WERI-Rb-1 (cell line): ENCODE data around the gene GFPT2.

Experiments used
- DNase-seq: peaks from one replicate; pipeline ENCODE4 v3.0.0-alpha.2; 2020
- H3K27ac ChIP-seq: fragments of 250-450 bp; sonication (Bioruptor Pico); 2 replicates; pipeline ENCODE4 v1.5.1; 2020; ENCODE audit warnings: mild to moderate bottlenecking, moderate library complexity
- H3K27me3 ChIP-seq: fragments of 250-450 bp; sonication (Bioruptor Pico); 2 replicates; pipeline ENCODE4 v1.5.1; 2021; ENCODE audit warnings: mild to moderate bottlenecking, low read depth, moderate library complexity; ENCODE audit not compliant: insufficient read depth, severe bottlenecking
- H3K36me3 ChIP-seq: fragments of 250-450 bp; sonication (Bioruptor Pico); 2 replicates; pipeline ENCODE4 v1.5.1; 2020; ENCODE audit warnings: mild to moderate bottlenecking, moderate library complexity
- H3K4me3 ChIP-seq: 2 replicates; pipeline ENCODE4 v1.5.1; 2011; ENCODE audit warnings: low read depth, mild to moderate bottlenecking, control low read depth, low read length
- H3K9me3 ChIP-seq: fragments of 250-450 bp; sonication (Bioruptor Pico); 2 replicates; pipeline ENCODE4 v1.5.1; 2021; ENCODE audit warnings: mild to moderate bottlenecking, moderate library complexity; ENCODE audit not compliant: severe bottlenecking
- TF ChIP-seq, protein P1 (sequence below): IDR thresholded peaks from 2 replicates; pipeline ENCODE4 v1.5.1; 2011; ENCODE audit warnings: low read depth, mild to moderate bottlenecking, control low read depth, inconsistent platforms, low read length

GFPT2 gene

DNA sequence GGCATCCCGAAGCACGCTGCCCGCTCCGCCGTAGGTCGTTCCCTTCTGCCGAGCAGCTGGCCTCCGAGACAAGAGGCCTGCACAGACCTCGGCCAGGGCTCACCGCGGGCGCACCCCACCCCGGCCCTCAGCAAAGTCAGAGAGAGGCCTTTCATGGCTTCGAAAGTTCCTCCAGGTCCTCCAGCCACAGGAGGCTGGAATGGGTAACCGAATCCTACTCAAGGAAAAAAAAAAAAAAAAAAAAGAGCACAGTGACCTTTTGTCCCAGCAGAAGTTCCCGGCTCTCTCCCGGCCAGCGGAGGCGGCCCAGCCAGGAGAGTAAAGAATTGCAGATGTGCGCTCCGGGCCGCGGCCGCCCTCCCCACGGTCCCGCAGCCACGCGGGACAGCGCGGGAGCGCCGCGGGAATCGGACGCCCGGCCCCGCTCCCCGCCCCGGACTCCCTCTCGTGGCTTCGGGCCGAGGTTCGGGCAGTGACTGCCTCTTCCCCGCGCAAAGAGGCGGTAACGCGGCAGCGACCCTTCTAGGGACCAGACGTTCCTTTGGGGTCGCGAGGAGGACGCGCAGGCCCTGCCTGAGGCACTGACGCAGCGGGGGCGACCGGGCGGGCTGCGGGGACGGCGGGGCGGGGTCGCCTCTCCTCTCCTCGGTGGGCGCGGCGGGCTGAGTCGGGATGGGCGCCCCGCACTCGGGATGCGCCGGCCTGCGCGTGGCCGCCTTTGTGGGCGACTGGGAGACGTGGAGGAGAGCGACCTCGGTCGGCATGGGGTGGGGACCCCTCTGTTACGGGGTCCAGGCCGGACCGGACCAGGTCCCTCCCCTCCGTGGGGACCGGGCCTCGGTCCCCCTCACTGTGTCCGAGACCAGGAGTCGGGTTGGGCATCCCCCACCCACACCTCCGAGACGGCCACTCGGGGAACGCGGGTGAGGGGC lies 754 bp downstream of the GFPT2 start:
- Histone ChIP-seq H3K9me3 (no peaks in the 10 kb centered on the region), H3K36me3 (no peaks in the 10 kb centered on the region), H3K4me3 (peak overlapping the region; percentile 65), H3K27me3 (no peaks in the 10 kb centered on the region), H3K27ac (no peak overlapping the region)
- TF ChIP-seq, protein P1, sequence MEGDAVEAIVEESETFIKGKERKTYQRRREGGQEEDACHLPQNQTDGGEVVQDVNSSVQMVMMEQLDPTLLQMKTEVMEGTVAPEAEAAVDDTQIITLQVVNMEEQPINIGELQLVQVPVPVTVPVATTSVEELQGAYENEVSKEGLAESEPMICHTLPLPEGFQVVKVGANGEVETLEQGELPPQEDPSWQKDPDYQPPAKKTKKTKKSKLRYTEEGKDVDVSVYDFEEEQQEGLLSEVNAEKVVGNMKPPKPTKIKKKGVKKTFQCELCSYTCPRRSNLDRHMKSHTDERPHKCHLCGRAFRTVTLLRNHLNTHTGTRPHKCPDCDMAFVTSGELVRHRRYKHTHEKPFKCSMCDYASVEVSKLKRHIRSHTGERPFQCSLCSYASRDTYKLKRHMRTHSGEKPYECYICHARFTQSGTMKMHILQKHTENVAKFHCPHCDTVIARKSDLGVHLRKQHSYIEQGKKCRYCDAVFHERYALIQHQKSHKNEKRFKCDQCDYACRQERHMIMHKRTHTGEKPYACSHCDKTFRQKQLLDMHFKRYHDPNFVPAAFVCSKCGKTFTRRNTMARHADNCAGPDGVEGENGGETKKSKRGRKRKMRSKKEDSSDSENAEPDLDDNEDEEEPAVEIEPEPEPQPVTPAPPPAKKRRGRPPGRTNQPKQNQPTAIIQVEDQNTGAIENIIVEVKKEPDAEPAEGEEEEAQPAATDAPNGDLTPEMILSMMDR, result no peak
- DNase-seq, result no peak

DNA sequence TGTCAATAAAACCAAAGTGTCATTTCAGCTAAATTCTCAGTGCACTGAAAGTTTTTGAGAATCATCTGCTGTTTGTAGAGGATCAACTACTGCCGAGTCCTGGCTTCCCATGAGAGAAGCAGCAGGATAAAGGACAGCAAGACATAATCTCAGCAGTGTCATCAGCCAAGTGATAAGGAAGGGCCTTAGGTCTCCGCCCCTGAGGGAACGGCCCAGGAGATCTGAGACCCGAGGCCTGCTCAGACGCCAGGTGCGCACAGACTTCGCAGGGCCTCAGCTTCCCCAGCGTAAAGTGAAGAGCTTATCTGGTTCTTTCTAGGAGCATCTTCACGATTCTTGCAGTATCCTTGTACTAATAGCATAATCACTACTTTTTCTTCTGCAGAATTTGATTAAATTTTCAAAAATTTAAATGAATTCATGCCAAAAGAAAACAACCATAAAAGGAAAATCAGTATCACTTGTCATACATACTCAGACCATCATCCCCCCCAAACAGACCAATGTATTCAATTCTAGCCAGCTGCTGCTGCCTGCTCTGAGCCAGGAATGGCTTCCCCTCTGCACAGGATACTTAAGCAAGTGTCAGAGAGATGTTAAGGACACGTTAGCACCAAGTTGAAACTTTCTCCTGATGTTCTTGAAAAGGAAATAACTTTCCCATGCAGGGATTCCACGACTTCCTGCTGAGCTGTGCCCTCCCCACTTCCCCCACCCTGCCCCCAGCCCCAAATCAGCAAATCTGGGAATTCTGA lies 2.2 kb downstream of the GFPT2 start:
- no peaks in the 10 kb centered on the region for H3K27me3 ChIP-seq
- TF ChIP-seq, protein P1, result no peak
- no peaks in the 10 kb centered on the region for H3K9me3 ChIP-seq
- peak overlapping the region; percentile 39; the same call in 1 of the 2 replicates for H3K27ac ChIP-seq
- DNase-seq, result peak; percentile 67
- H3K36me3 ChIP-seq, result no peaks in the 10 kb centered on the region
- no peak overlapping the region for H3K4me3 ChIP-seq

DNA sequence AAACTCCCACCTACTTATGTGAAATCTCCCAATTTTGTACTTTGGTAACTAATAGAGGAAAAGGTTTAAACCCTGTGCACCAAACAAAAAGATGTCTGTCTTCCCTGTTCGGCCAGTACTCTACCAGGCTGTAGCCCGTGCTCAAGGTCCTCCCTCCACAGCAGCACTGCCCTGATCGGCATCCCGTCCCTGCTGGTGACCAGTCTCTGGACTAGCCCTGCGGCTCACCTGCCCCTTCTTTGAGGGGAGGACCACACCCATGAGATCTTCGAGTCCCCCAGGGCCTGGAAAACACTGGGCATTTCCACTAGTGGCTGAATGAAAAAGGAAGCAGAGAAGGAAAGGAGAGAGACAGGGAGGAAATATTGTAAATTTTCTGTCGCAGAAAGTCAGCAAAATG lies 2.8 kb downstream of the GFPT2 start:
- H3K27ac ChIP-seq, result peak overlapping the region; percentile 39
- no peak overlapping the region for H3K4me3 ChIP-seq
- no peaks in the 10 kb centered on the region for H3K27me3 ChIP-seq
- H3K9me3 ChIP-seq, result no peaks in the 10 kb centered on the region
- H3K36me3 ChIP-seq, result no peaks in the 10 kb centered on the region
- TF ChIP-seq, protein P1, result no peak
- no peak for DNase-seq

DNA sequence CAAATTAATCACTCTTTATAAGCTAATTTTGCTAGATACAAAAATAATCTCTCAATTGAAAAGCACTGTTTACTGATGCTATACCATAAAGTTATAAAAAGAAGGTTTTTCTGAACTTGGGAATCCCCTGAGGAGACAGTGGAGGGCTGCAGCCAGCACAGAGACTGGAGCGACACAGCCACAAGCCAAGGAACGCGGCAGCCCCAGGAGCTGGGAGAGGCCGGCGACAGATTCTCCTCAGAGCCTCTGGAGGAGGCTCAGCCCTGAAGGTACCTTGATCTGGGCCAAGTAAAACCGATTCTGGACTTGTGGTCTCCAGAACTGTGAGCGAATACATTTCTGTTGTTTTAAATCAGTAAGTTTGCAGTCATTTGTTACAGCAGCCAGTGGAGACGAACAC lies 3.7 kb downstream of the GFPT2 start:
- DNase-seq, result no peak
- no peaks in the 10 kb centered on the region for H3K36me3 ChIP-seq
- H3K27me3 ChIP-seq, result no peaks in the 10 kb centered on the region

DNA sequence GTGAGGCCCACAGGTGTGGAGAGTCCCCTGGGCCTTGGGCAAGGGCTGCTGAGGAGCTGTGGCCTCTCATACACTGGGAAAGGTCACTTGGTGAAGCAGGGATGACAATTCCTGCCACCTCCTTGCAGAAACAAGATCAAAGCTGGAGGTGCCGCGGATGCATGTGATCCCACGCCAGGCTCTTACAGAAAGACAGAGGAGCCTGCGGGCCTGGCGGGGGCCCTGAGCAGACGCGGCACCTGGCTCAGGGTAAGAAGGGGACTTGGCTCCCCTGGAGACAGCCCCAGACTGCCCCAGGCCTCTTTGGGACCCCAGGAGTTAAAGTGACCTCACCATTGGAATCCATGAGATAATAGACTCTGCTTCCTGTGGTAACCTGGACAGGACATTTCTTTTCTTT lies 4.8 kb downstream of the GFPT2 start:
- no peaks in the 10 kb centered on the region for H3K36me3 ChIP-seq
- no peaks in the 10 kb centered on the region for H3K27me3 ChIP-seq
- no peak overlapping the region for H3K27ac ChIP-seq
- H3K4me3 ChIP-seq, result no peak overlapping the region
- no peak for DNase-seq
- TF ChIP-seq, protein P1, result no peak
- H3K9me3 ChIP-seq, result no peaks in the 10 kb centered on the region

More for the DNA sequence above, 3.7 kb downstream of the GFPT2 start:
- no peak overlapping the region for H3K4me3 ChIP-seq
- TF ChIP-seq, protein P1, result no peak
- no peaks in the 10 kb centered on the region for H3K9me3 ChIP-seq
- H3K27ac ChIP-seq, result no peak overlapping the region
